Measurements from ENCODE around the gene PLXNB3. TPM values are rescaled to one million over a fixed set of nuclear protein-coding genes. Genes with fewer than 3 reads are reported as not detected.

The PLXNB3 gene
- total RNA-seq, 2 experiments from 2014 or later: 1.3 to 2.1 TPM

DNA sequence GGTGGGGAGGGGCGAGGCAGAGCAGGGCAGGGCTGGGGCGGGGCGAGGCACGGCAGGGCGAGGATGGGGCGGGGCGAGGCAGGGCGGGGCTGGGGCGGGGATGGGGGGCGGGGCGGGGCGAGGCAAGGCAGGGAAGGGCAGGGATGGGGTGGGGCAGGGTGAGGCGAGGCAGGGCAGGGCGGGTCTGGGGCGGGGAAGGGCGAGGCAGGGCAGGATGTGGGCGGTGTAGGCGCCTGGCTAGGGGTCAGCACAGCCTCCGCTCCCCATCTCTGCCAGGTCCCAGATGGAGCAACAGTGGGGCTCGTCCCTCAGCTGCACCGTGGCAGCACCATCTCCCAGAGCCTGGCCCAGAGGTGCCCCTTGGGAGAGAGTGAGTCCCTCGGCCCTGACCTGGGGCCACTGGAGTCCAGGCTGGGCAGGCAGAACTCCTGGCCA, 12.6 kb downstream of the PLXNB3 start:
- ATAC-seq (ENCODE audit: low read depth): no peak
- Mint-ChIP-seq H3K27ac (no peak overlapping the region), H3K4me3 (no peak overlapping the region), H3K4me1 (no peaks in the 10 kb centered on the region), H3K9me3 (no peaks in the 10 kb centered on the region), H3K36me3 (no peaks in the 10 kb centered on the region), H3K27me3 (peaks cover 7% of the 10 kb centered on the region)
- POLR2A ChIA-PET: no interaction called here
- no peak for DNase-seq

- ATAC-seq (ENCODE audit: low read depth) (no peak), DNase-seq (no peak)
- H3K9me3 Mint-ChIP-seq: no peaks in the 10 kb centered on the region
- H3K4me1 Mint-ChIP-seq: no peaks in the 10 kb centered on the region
- no peak overlapping the region for H3K27ac Mint-ChIP-seq
- H3K36me3 Mint-ChIP-seq: no peaks in the 10 kb centered on the region
- peaks cover 7% of the 10 kb centered on the region for H3K27me3 Mint-ChIP-seq
- POLR2A ChIA-PET: no interaction called here
- H3K4me3 Mint-ChIP-seq: no peak overlapping the region
Measured at GRCh38 chrX:153777261-153778090, 13.4 kb downstream of the PLXNB3 start.

- Mint-ChIP-seq H3K27me3 (peaks cover 7% of the 10 kb centered on the region), H3K27ac (no peak overlapping the region), H3K9me3 (no peaks in the 10 kb centered on the region), H3K4me1 (no peaks in the 10 kb centered on the region), H3K36me3 (no peaks in the 10 kb centered on the region), H3K4me3 (no peak overlapping the region)
- DNase-seq (no peak), ATAC-seq (ENCODE audit: low read depth) (no peak)
- POLR2A ChIA-PET: no interaction called here
Measured at GRCh38 chrX:153778181-153778580, 14.1 kb downstream of the PLXNB3 start.

DNA sequence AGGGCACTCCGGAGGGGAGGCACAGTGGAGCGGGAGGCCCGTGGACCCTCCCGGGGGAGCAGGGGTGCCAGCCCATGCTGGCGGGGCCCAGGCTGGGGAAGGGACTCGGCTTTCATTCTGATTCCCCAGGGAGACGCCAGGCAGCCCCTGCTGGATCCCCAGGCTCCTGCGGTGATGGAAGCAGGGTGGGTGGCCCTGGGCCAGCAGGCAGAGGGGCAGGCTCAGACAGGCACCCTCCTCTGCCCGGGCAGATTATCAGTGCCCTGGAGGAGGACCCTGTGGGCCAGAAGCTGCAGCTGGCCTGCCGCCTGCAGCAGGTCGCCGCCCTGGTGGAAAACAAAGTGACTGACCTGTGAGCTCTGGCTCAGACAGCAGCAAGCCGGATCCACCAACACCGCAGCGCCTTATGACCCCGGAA, 14.6 kb downstream of the PLXNB3 start:
- no peak for DNase-seq
- H3K27ac Mint-ChIP-seq: no peak overlapping the region

GRCh38 chrX:153779891-153780677, 16.0 kb downstream of the PLXNB3 start:
- H3K9me3 Mint-ChIP-seq: no peaks in the 10 kb centered on the region
- no peaks in the 10 kb centered on the region for H3K36me3 Mint-ChIP-seq
- H3K27me3 Mint-ChIP-seq: peaks cover 7% of the 10 kb centered on the region
- H3K4me1 Mint-ChIP-seq: no peaks in the 10 kb centered on the region
- no peak for ATAC-seq (ENCODE audit: low read depth)
- no peak overlapping the region for H3K27ac Mint-ChIP-seq
- no peak for DNase-seq
- POLR2A ChIA-PET: no interaction called here
- H3K4me3 Mint-ChIP-seq: no peak overlapping the region

More for the DNA sequence above, 14.6 kb downstream of the PLXNB3 start:
- H3K36me3 Mint-ChIP-seq: no peaks in the 10 kb centered on the region
- H3K27me3 Mint-ChIP-seq: peaks cover 7% of the 10 kb centered on the region
- POLR2A ChIA-PET: no interaction called here
- H3K9me3 Mint-ChIP-seq: no peaks in the 10 kb centered on the region
- H3K4me1 Mint-ChIP-seq: no peaks in the 10 kb centered on the region
- ATAC-seq (ENCODE audit: low read depth): no peak
- no peak overlapping the region for H3K4me3 Mint-ChIP-seq

- Mint-ChIP-seq H3K4me1 (no peaks in the 10 kb centered on the region), H3K4me3 (no peak within 1 kb of the TSS), H3K27ac (no peak within 1 kb of the TSS), H3K36me3 (no peaks in the 10 kb centered on the region), H3K27me3 (peaks cover 7% of the 10 kb centered on the region), H3K9me3 (no peaks in the 10 kb centered on the region)
- DNase-seq (no peak), ATAC-seq (ENCODE audit: low read depth) (no peak)
- POLR2A ChIA-PET: no interaction called here
Measured at GRCh38 chrX:153780678-153781427, 16.8 kb downstream of the PLXNB3 start, which contains the start of gene SRPK3. SRPK3 (plus strand) TSS chrX:153781041; CDS start chrX:153781087, 46 bp downstream.

DNA sequence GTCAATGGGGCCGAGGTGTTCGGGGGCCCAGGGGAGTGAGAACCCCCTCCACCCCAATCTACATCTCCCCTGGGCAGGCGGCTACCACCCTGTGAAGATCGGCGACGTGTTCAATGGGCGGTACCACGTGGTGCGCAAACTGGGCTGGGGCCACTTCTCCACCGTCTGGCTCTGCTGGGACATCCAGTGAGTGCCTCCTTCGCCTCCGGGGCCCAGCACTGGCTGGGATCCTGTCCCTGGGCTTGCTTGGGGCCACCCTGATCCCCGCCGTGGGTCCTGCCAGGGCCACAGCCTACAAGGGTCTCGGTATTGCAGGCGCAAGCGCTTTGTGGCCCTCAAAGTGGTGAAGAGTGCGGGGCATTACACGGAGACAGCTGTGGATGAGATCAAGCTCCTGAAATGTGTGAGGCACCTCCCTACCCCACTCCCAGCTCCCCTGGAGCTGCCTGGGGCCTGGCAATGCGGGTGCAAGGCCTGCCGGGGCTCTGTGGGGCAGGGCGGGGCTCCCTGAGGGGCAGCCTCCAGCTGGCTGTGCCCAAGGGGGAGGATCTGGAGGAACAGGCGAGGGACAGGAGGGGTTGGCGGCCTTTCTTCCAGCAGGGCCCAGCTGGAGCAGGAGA, 17.5 kb downstream of the PLXNB3 start:
- no peak for DNase-seq
- no peak overlapping the region for H3K27ac Mint-ChIP-seq
- ATAC-seq (ENCODE audit: low read depth): no peak
- no peaks in the 10 kb centered on the region for H3K9me3 Mint-ChIP-seq
- H3K4me3 Mint-ChIP-seq: no peak overlapping the region
- POLR2A ChIA-PET: no interaction called here
- peaks cover 7% of the 10 kb centered on the region for H3K27me3 Mint-ChIP-seq
- no peaks in the 10 kb centered on the region for H3K36me3 Mint-ChIP-seq
- no peaks in the 10 kb centered on the region for H3K4me1 Mint-ChIP-seq

DNA sequence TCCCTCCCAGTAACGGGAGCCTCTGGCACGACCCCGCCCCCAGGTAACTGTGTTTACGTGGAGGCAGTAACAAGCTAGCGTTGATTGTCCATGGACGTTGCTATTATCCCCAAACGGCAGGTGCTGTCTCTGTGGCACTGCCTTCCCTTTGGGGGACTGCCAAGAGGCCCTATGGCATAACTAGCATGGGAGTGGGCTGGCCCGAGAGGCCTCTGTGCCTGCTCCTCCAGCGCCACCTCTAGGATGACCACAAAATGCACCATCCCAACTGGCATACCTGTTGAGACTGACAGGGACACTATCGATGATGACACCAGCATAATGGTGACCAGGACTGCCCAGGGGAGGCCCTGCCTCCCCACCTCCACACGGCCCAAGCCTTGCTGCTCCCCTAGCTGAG, 18.3 kb downstream of the PLXNB3 start:
- no peaks in the 10 kb centered on the region for H3K4me1 Mint-ChIP-seq
- no peaks in the 10 kb centered on the region for H3K9me3 Mint-ChIP-seq
- no peak overlapping the region for H3K27ac Mint-ChIP-seq
- DNase-seq: no peak
- H3K36me3 Mint-ChIP-seq: no peaks in the 10 kb centered on the region
- no peak overlapping the region for H3K4me3 Mint-ChIP-seq
- ATAC-seq (ENCODE audit: low read depth): no peak
- H3K27me3 Mint-ChIP-seq: peaks cover 7% of the 10 kb centered on the region
- POLR2A ChIA-PET: no interaction called here

- POLR2A ChIA-PET: no interaction called here
- DNase-seq: no peak
- Mint-ChIP-seq H3K36me3 (no peaks in the 10 kb centered on the region), H3K27me3 (peaks cover 7% of the 10 kb centered on the region), H3K9me3 (no peaks in the 10 kb centered on the region), H3K27ac (no peak overlapping the region), H3K4me3 (no peak overlapping the region), H3K4me1 (no peaks in the 10 kb centered on the region)
- ATAC-seq (ENCODE audit: low read depth): no peak
Measured at GRCh38 chrX:153782871-153783270, 18.8 kb downstream of the PLXNB3 start.

DNA sequence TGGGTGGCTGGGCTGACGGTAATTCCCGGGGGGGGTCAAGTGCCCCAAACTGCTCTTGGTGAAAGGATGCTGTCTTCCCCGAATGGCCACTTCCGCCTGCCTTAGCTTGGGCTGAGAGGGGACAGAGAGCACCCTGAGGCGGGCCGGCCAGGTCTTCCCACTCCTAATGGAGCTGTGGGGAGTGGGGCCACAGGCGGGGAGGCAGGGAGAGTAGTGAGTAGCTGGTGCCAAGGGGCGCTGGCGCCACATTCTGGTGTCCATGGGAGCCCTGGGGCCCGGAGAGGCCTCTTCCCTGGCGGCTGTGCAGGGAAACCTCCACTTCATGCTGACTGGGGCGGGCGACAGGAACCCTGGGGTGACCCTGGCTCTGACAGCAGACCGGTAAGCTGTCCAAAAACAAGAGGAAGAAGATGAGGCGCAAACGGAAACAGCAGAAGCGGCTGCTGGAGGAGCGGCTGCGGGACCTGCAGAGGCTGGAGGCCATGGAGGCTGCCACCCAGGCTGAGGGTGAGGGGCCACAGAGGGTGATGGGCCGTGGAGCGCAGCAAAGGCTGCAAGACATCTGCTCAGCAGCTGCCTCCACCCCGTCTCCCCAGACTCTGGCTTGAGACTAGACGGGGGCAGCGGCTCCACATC, 19.4 kb downstream of the PLXNB3 start:
- H3K4me1 Mint-ChIP-seq: no peaks in the 10 kb centered on the region
- ATAC-seq (ENCODE audit: low read depth): no peak
- no peaks in the 10 kb centered on the region for H3K36me3 Mint-ChIP-seq
- no peak overlapping the region for H3K4me3 Mint-ChIP-seq
- no peaks in the 10 kb centered on the region for H3K9me3 Mint-ChIP-seq
- POLR2A ChIA-PET: no interaction called here
- peaks cover 7% of the 10 kb centered on the region for H3K27me3 Mint-ChIP-seq
- no peak overlapping the region for H3K27ac Mint-ChIP-seq
- no peak for DNase-seq

DNA sequence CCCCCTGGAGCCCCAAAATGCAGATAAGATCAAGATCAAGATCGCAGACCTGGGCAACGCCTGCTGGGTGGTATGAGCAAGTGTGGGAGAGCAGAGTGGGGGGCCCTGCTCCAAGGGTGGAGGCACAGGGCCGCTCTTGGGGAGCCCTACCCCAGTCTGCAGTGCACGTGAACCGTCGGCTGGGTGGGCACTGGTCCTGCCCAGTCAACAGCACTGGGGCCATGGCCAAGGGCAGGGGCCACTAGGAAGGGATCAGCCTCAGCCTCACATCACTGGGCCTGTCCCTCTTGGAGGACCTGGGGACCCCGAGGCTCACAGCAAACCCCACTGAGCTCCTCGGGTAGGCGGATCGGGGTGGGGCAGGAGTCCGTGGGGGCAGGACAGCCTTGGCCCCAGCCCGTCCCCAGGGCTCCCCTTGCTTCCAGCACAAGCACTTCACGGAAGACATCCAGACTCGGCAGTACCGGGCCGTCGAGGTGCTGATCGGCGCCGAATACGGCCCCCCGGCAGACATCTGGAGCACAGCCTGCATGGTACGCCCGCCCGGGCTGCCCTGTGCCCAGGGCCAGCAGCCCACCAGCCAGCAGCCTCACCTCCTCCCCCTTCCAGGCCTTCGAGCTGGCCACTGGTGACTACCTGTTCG, 20.4 kb downstream of the PLXNB3 start:
- Mint-ChIP-seq H3K27me3 (peaks cover 7% of the 10 kb centered on the region), H3K9me3 (no peaks in the 10 kb centered on the region), H3K36me3 (peaks cover 3% of the 10 kb centered on the region), H3K4me1 (no peaks in the 10 kb centered on the region), H3K4me3 (no peak overlapping the region), H3K27ac (no peak overlapping the region)
- POLR2A ChIA-PET: no interaction called here
- ATAC-seq (ENCODE audit: low read depth): no peak
- DNase-seq: no peak

DNA sequence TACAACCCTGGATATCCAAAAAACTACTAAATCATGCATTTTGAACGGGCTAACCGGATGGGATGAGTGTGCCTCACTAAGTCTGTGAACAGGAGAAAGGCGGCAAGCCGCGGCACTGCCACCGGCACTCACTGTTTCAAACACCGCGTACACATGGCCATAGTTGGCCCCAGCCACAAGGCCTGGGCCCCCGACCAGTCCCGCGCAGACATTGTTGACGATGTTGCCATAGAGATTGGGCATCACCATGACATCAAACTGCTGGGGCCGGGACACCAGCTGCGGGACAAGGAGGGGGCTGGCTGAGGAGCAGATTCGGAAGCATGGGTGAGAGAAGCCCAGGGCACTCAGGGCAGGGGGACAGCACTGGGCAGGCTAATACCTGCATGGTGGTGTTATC, 22.6 kb downstream of the PLXNB3 start:
- no peak overlapping the region for H3K27ac Mint-ChIP-seq

More for the DNA sequence above, 22.6 kb downstream of the PLXNB3 start:
- H3K36me3 Mint-ChIP-seq: peaks cover 3% of the 10 kb centered on the region
- H3K4me3 Mint-ChIP-seq: no peak overlapping the region
- H3K27me3 Mint-ChIP-seq: no peaks in the 10 kb centered on the region
- H3K4me1 Mint-ChIP-seq: peaks cover 2% of the 10 kb centered on the region
- no peak for ATAC-seq (ENCODE audit: low read depth)
- no peaks in the 10 kb centered on the region for H3K9me3 Mint-ChIP-seq
- no peak for DNase-seq
- POLR2A ChIA-PET: no interaction called here

Measured in activated naive CD8-positive, alpha-beta T cell treated with anti-CD3 and anti-CD28 coated beads, Interleukin-2, amount 10 ng/mL, durations not matched to agents 7 days and 5 days (primary cell).